GM12864 (cell line): ENCODE data around the gene EPHB2.

Experiments
- DNase-seq: peaks from one replicate; pipeline ENCODE4 v3.0.0-alpha.2; 2011; ENCODE audit warnings: low read depth
- H3K4me3 ChIP-seq: 2 replicates; pipeline ENCODE4 v1.5.1; 2011; ENCODE audit warnings: mild to moderate bottlenecking, low read depth, low read length, control low read depth
- CTCF ChIP-seq: IDR thresholded peaks from 2 replicates; pipeline ENCODE4 v1.5.1; 2011; ENCODE audit warnings: low read depth, mild to moderate bottlenecking, moderate library complexity, low read length, control low read depth, inconsistent platforms; ENCODE audit errors: missing control alignments

EPHB2 gene

DNA sequence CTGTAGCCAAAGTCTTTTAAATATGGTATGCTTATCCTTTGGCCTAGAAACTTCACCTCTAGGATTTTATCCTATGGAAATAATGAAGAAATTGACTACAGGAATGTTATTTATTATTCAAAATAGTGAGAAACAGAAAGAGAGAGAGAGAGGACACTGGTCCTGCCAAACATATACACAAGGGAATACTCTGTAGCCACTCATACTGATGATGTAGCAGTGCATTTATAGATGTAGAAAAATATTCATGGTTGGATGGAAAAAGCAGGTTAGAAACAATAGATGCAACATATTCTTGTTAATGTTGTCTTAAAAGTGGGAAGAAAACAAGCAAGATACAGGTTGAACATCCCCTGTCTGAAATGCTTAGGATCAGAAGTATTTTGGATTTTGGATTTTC, 22.2 kb upstream of the EPHB2 start:
- DNase-seq = no peak
- TF ChIP-seq CTCF = no peak
- no peak overlapping the region for H3K4me3 ChIP-seq

DNA sequence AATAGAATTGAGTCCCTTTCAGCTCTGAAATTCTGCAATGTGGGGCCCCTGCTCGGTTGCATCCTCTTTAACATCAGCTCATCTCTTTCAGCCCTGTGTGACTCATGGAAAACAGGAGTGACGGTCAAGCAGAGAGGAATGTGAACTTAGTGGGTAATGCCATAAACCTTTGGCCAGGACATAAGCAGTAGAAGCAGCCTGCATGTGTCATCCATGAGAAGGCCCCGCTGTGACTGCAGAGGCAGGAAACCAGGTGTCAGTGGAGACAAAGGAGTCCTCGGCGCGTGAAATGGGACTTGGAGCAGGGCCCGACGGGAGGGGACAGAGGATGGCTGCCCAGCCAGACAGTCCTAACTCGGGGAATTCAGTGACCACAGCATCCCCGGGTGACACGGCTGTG, 21.1 kb upstream of the EPHB2 start:
- no peak for TF ChIP-seq CTCF
- no peak overlapping the region for H3K4me3 ChIP-seq
- no peak for DNase-seq

GRCh38 chr1:22691031-22691753, 19.4 kb upstream of the EPHB2 start:
- no peak overlapping the region for H3K4me3 ChIP-seq
- no peak for DNase-seq
- no peak for TF ChIP-seq CTCF

DNA sequence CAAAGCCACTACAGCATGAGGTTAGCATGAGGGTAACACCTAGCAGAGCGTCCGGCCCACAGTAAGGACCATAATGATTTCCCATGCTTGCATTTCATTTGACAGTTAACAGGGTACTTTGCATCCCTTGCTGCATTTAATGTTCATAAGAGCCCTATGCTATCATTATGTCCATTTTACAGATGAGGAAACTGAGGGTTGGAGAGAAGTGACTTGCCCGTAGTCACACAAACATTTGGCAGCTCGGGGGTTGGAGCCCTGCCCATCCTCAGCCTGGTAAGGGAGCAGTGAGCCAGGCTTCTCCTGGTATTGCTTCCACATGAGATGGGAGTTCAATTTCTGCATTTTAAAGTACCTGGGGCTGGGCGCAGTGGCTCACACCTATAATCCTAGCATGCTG, 16.5 kb upstream of the EPHB2 start:
- no peak overlapping the region for H3K4me3 ChIP-seq
- no peak for DNase-seq

GRCh38 chr1:22696610-22697009, 14.0 kb upstream of the EPHB2 start:
- H3K4me3 ChIP-seq = no peak overlapping the region
- no peak for DNase-seq
- no peak for TF ChIP-seq CTCF

More for the DNA sequence above, 16.5 kb upstream of the EPHB2 start:
- no peak for TF ChIP-seq CTCF

GRCh38 chr1:22697980-22698379, 12.7 kb upstream of the EPHB2 start:
- DNase-seq = no peak
- no peak for TF ChIP-seq CTCF
- H3K4me3 ChIP-seq = no peak overlapping the region
